HG02623 (cell line): ENCODE data around the gene MBNL2.

Experiments used
- ATAC-seq: cut with Tn5 transposase; IDR thresholded peaks from one replicate; pipeline ENCODE4 v1.9.1; 2021; ENCODE audit warnings: moderate library complexity; ENCODE audit not compliant: unreplicated experiment

Gene MBNL2

GRCh38 chr13:97369261-97369893, 147.2 kb downstream of the MBNL2 start:
- ATAC-seq: peak; percentile 62

GRCh38 chr13:97371486-97372109, 149.5 kb downstream of the MBNL2 start:
- no peak for ATAC-seq

DNA sequence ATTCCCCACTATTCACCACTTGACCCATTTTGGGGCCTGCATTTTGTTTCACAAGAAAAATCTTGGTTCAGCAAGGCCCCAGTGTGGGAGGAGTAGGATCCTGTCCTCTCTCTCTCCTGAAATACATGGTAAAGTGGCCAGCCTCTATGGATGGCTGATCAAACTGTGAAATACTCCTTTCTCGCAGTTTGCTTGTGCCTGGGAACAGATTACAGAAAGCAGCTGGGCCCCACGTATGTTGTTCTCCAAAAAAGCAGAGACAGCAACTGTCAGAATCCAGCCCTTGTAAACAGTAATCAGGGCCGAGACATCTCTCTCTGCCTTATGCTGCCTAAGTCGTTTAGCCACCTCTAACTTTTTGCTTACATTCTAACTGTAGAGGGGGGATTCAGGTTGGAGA, 150.8 kb downstream of the MBNL2 start:
- no peak for ATAC-seq

- no peak for ATAC-seq
Measured at GRCh38 chr13:97373787-97374186, 151.7 kb downstream of the MBNL2 start.

DNA sequence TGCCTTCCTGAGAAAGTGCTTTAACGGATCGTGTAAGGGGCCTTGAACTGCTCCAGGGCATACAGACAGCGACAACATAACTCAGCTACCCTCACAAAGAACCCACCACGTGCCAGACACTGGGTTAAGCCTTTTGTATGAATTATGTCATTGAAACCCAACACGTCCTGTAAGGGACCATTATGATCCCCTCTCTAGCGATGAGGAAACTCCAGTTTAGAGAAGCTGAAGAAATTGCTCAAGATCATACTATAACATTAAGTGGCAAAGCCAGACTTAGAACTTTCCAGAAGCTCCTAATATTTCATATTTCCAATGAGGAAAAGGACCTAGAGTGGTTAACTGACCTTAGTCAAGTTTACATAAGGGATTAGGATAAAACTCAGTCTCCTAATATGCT, 154.8 kb downstream of the MBNL2 start:
- ATAC-seq: no peak

DNA sequence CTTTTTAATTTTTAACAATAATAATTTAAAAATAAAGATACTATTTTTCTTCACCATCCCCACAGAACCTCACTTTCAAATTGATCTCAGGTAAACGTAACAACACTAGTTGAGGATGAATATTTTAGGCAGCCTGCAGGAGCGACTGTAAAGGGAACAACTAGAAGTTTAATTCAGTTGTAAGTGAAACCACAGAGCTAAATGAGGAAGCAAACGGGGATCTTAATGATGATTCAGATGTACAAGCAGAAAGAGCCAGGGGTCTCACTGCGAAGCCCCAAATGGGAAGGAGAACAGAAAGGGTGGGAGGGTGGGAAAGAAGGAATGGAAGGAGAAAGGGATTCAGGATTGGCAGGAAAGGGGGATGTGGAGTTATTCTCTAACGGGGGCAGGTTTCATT, 157.3 kb downstream of the MBNL2 start:
- no peak for ATAC-seq

DNA sequence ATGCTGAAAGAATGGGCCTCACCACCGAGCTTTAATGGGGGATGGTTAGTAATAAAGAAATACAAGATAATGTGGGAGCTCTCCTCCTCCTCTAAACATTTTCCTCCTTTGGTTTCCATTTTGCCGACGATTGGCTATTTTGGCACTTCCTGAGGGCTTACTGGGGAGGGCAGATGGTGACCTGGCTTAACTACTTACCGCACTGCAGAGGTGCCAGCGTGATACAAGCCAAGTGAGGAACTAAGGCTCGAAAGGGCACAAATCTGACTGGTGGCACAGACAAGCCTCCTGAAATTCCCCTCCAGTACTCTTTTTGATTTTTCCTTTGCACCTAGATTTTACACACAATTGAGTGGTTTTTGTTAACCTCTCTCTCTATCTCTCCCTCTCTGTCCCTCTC, 158.6 kb downstream of the MBNL2 start:
- ATAC-seq: no peak

- ATAC-seq: no peak
Measured at GRCh38 chr13:97381189-97381588, 159.1 kb downstream of the MBNL2 start.

DNA sequence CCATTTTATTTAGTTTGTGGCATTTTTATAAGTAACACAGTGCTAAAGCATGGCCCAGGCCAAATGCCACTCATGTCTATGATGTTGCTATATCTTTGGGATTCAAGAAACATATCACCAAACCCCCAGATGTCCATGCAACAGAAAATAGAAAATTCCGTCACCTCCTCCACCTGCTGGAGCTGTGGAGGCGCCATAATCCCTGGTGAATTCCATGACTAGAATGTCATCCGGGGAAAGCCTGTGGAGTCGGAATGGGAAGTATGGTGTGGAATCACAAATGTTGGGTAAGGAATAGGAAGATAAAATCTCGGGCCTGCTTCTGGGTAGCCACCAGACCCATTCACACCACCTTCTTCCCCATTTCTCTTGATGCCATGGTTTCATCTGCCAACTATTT, 160.1 kb downstream of the MBNL2 start:
- no peak for ATAC-seq

DNA sequence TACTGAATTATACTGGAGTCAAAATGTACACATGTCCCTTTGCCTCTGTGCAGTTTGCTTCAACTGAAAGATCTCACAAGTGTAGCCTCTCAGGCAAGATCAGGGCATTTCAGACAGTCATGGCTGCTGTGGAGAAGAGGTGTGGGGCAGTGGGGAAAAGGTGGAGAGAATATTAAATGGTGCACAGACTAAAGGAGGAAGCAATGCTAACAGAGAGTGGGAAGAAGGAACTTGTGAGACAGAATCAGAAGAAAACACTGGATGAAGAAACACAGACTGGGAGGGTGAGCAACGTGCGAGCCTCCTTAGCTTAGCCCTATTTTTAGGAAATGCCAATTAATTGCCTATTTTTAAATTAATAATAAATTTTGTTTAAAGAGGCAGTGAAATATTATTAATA, 162.2 kb downstream of the MBNL2 start:
- no peak for ATAC-seq

DNA sequence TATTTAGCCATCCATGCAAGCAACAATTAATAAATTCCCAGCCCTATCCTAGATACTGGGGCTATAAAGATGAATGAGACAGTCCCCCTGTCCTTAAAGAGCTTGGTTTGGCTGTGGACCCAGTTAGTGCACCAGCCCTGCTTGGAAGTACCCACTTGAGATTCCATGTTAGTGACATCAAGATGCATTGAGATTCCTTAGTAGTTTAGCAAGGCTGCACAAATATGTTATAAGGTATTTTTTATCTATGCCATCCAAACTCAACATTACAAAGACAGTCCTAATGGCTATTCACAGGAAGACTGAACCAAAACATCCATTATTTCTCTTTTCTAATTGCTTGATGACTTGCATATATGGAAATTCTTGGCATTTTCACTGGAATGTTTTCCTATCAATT, 163.0 kb downstream of the MBNL2 start:
- no peak for ATAC-seq

DNA sequence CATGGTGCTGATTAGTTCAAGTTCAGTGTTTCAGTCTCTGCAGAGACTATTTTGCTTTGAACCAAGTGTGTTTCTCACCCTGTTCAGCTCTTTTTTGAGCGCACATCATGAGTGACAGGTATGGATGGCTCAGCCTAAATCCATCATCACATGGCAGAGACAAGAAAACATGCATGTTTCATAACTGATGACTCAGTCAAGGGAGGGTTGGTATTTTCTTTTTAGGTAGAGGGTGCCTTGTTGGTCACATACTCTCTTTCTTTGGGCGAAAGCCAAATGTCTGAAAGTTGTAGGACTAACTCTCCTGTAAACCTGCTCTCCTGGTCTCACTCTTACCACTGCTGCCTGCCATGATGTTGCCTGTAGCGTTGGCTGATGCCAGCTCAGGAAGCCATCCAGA, 163.7 kb downstream of the MBNL2 start:
- ATAC-seq: no peak

- ATAC-seq: peak; percentile 63
Measured at GRCh38 chr13:97386801-97387484, 164.8 kb downstream of the MBNL2 start.

DNA sequence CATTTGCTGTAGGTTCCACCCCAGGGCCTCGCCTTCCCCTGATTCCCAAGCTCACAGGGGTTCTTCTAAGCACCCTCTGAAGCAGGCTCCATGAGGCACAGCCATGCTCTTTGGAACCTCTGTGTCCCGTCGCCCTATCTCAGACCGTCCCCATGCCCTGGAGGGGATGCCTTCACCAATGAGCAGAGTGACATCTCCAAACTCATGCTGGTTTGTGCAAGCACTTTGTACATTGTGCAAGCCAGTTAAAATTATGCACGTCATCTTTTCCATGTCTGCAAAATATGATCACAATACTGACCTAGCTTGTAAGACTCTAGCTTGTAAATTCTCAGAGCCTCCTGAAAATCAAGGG, 165.3 kb downstream of the MBNL2 start:
- no peak for ATAC-seq

GRCh38 chr13:97387890-97388289, 165.8 kb downstream of the MBNL2 start:
- ATAC-seq: no peak

GRCh38 chr13:97388373-97388772, 166.2 kb downstream of the MBNL2 start:
- no peak for ATAC-seq

DNA sequence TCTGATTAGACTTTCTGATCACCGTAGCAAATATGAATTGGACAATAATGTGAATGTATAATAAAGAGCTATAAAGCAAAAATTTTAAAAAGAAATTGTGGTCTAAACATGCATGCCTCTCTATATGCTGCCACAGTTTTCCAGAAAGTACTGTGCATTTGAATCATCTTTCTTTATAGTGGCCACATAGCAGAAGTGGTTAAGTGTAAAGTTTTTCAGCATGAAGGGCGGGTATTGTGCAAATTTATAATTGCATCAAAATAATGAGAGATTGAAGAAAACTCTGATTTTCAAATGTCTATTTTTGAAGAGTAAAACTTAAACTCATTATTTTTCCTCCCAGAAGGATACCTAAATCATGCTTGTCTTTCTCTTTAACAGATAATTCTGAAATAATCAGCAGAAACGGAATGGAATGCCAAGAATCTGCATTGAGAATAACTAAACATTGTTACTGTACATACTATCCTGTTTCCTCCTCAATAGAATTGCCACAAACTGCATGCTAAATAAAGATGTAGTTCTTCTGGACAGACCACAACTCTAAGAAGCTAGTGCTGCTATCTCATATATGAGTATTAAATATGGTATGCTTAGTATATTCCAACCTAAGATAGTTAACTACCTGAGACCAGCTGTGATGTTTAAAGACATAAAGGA, 168.9 kb downstream of the MBNL2 start:
- ATAC-seq: no peak

- no peak for ATAC-seq
Measured at GRCh38 chr13:97392020-97392419, 169.9 kb downstream of the MBNL2 start.

DNA sequence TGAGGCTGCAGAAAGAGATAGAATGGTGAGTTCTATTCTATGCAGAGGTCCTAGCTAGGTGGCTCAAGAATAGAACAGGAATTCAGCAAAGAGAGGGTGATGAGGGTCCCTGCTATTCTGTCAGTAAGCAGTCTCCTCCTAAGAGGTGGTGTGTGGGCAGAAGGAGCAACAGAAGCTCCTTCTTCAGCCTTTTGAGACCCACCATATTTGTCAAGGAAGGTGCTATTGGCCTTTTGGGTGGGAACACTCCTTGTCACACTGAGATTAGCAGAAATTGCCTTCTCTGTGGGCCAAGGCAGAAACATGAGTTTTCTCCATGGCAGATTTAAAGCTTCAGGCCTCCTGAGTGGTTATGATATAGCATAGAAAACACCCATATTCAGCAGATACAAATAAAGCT, 172.4 kb downstream of the MBNL2 start:
- ATAC-seq: no peak

DNA sequence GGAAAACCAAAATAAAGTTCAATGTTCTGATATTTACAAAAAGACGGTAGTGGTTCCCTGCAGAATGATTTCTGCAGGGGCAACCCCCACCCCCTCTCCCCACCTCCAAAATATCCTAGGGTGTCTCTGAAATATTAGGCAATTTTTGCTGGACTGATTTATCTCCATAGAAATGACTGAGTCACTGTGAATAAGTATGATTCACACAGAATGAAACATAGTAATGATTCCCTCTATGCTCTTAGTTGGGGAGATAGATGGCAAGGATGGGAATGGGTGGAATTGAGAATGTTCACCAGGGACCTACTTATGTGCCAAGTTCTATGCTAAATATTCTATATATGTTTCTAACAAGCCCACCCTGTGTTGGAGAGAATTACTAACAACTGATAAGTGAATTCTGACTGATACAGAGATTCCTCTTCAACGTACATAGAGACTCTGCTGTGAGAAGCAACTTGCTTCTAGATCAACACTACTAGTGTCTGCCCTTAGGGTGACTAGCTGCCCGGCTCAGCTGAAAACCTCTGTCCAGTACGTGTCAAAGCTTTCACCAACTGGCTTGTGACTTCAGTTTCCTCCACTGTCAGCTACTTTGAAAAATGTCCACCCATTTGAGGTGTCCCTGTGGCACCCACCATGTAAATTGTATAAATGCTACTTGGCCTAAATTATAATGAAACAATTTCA, 173.5 kb downstream of the MBNL2 start:
- ATAC-seq: no peak

GRCh38 chr13:97397267-97397666, 175.1 kb downstream of the MBNL2 start:
- no peak for ATAC-seq
